Measurements from ENCODE around the gene DAP3. TPM values are rescaled to one million over a fixed set of nuclear protein-coding genes. Genes with fewer than 3 reads are reported as not detected.

DAP3 gene
- total RNA-seq, 1 experiment from 2014 or later: 148 TPM

GRCh38 chr1:155695072-155695471 is 6.2 kb downstream of the DAP3 start:
- TF ChIP-seq ELF1 (IDR thresholded peaks at IDR 0.05; ENCODE audit: borderline replicate concordance, low read depth) (no peak), SRF (IDR thresholded peaks at IDR 0.05; ENCODE audit: low read depth) (no peak), POLR2A (IDR thresholded peaks at IDR 0.05; ENCODE audit: borderline replicate concordance, extremely low read depth, insufficient read depth, insufficient read length) (no peak), SIN3A (IDR thresholded peaks at IDR 0.05; ENCODE audit: low read depth) (no peak), EZH2phosphoT487 (IDR thresholded peaks at IDR 0.05; ENCODE audit: borderline replicate concordance) (no peak), REST (IDR thresholded peaks at IDR 0.05; ENCODE audit: low read depth) (no peak), RAD21 (IDR thresholded peaks at IDR 0.05; ENCODE audit: low read depth) (no peak), SP1 (IDR thresholded peaks at IDR 0.05; ENCODE audit: low read depth) (no peak), MAX (IDR thresholded peaks at IDR 0.05) (no peak), TCF7L2 (IDR thresholded peaks at IDR 0.05; ENCODE audit: borderline replicate concordance, extremely low read depth, insufficient read depth, insufficient read length) (no peak), CBX3 (IDR thresholded peaks at IDR 0.05; ENCODE audit: low read depth) (no peak), EZH2 (IDR thresholded peaks at IDR 0.05) (no peak)
- ATAC-seq (no peak), DNase-seq (ENCODE audit: low read depth, low spot score) (no peak)
- no peaks in the 10 kb centered on the region for H3K27me3 ChIP-seq (ENCODE audit: insufficient read depth, low read length)
- H3K79me2 ChIP-seq (ENCODE audit: insufficient read depth, low read length): peaks cover 99% of the 10 kb centered on the region
- no peak overlapping the region for H3K4me3 ChIP-seq (replicated peaks in 1 of 2; ENCODE audit: low read depth in 1 of 2, low read length in 2 of 2)
- no peaks in the 10 kb centered on the region for H3K9me3 ChIP-seq (ENCODE audit: control insufficient read depth in 1 of 2, insufficient read depth in 1 of 2, low read depth in 1 of 2, low read length in 2 of 2)
- no peaks in the 10 kb centered on the region for H3K9me2 ChIP-seq (ENCODE audit: insufficient read depth)
- H3K36me3 ChIP-seq (ENCODE audit: control insufficient read depth in 1 of 2, insufficient read depth in 2 of 2, low read length in 2 of 2): peaks cover 5 to 43% of the 10 kb centered on the region in 2 experiments
- no peak overlapping the region for H3K9ac ChIP-seq (ENCODE audit: low read length)
- no peak overlapping the region for H2AFZ ChIP-seq (ENCODE audit: low read depth, low read length, poor library complexity, severe bottlenecking)
- H3K27ac ChIP-seq (ENCODE audit: low read depth, low read length): no peak overlapping the region
- intact Hi-C loops (cut with micrococcal nuclease): no loop called here
- ChIA-PET RAD21 (ENCODE audit: low non-redundant PET in 1 of 2, low total read pairs in 2 of 2, uncharacterized antibody in 2 of 2, unreplicated experiment in 2 of 2) (no interaction called here), POLR2A (no interaction called here), CTCF (no interaction called here)
- no TSS peak for BruUV-seq (replicated peaks)
- no peak overlapping the region for H3K4me2 ChIP-seq (ENCODE audit: low read length)
- H4K20me1 ChIP-seq (ENCODE audit: insufficient read depth): peaks cover 4% of the 10 kb centered on the region; the same call in 1 of the 2 replicates
- peaks cover 4 to 5% of the 10 kb centered on the region in 2 experiments; a peak in 3 of 4 replicates for H3K4me1 ChIP-seq (ENCODE audit: control insufficient read depth in 1 of 2, insufficient read depth in 2 of 2, low read length in 2 of 2)

Measured in HCT116 (cell line).